Stimulated activated CD8-positive, alpha-beta memory T cell treated with anti-CD3 and anti-CD28 coated beads, Interleukin-12 subunit alpha, Interleukin-12 subunit beta, amount 100 ng/mL, for 24 hours (primary cell): Measurements from ENCODE around the gene CFAP161.

Experiments
- DNase-seq: peaks from one replicate; pipeline ENCODE4 v3.0.0-alpha.2; 2020; ENCODE audit errors: extremely low read depth

CFAP161 gene

GRCh38 chr15:81183439-81183775, 49.3 kb downstream of the CFAP161 start:
- no peak for DNase-seq

DNA sequence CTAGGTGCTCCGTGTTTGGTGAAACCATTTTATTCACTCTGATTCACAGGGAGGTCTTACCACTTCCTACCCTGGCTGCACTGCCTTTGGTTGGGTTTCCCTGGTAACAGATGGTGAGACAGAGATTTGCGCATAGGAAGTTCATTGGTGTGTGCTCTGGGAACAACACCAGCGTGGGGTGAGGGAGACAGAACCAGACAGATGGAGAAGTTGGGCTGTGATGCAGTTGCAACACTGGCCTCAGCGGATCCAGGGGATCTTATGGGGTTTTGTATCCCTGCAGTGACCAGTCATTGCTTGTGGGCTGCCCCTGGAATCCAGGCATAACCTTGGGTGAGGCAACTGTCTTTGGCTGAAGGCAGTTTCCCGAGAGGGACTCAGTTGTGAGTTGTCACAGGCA, 50.1 kb downstream of the CFAP161 start:
- DNase-seq = no peak

DNA sequence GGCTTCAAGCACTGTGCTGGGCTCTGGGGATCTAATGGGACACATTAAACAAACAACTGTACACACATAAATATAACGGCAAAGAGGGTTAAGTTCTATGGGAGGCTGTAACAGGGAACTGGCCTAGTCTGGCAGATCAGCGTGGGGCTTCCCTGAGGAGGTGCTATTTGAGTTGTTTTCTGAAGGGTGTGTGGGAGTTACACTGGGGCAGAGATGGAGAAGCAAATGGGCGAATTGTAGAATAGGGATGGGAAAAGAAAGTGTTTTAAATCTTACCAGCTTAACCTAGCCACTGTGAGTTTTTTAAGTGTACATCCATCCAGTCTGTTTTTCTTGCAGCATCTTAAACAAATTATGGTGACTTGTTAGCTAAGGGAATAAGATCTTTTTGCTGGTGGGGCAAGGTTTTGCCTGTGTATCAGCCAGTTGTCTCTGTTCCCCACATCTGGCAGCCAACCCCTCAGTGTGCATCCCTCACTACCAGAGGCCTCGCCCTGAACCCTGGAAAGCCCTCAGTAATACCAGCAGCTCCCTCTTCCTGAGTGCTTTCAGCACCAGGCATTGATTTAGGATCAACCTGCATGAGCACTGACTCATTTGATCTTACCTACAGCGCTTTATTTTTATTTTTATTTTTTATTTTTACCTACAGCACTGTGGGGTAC, 51.7 kb downstream of the CFAP161 start:
- DNase-seq = no peak

GRCh38 chr15:81188354-81188753, 54.3 kb downstream of the CFAP161 start:
- DNase-seq = no peak

DNA sequence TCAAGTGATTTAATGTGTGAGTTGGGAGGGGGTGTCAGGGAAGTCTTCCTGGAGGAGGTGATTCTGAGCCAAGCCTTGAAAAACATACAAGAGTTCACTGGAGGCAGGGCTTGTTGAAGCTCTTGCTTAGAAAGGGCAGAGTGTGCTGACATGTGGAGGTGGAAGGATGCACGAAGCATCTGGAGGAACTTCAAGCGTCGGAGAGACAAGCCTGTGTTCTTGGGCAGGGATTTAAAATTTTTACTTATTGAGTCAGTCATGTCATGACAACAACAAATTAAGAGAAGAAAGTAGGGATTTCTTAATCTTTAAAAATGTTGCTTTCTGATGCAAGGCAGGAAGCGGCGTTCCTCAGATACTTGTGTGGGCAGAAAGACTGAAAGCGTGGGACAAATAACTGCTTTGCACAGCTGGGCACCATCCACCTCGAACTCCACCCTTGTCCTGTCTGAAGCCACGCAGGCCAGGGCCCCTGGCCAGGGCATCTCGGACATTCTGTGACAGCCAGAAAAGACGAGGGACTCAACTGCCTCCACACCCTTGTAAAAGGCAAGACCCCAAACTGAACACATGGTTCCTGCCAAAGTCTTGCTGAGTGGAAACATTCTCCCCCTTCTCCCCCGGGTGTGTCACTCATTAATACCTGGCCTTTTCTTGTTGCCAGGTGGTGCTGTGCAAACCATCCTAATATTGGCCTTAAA, 55.7 kb downstream of the CFAP161 start:
- no peak for DNase-seq

DNA sequence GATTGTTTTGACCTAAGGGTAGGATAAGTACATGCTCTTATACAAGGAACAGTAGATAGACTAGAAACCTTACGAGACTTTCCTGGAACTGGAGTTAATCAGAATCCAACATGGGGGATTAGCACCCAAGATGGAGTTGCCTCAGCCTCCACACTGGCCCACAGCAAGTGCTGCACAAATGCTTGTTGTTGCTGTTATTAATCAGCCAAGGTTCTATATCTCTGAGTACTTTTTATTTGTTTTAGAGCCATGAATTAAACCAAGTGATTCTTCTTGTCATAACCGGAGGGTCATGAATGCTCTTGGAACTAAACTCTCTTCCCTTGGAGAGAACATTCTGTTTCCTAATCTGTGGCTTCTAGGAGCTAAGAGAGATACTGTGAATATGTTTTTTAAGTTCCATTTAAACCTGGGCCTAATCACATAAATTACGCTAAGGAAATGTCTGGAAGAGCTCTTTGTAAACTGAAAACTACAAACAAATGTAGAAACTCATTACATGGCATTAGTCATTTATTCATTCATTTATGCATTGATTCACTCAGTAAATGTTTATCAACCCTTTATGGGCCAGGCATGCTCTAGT, 56.9 kb downstream of the CFAP161 start:
- DNase-seq = no peak

GRCh38 chr15:81191701-81192100, 57.6 kb downstream of the CFAP161 start:
- no peak for DNase-seq

DNA sequence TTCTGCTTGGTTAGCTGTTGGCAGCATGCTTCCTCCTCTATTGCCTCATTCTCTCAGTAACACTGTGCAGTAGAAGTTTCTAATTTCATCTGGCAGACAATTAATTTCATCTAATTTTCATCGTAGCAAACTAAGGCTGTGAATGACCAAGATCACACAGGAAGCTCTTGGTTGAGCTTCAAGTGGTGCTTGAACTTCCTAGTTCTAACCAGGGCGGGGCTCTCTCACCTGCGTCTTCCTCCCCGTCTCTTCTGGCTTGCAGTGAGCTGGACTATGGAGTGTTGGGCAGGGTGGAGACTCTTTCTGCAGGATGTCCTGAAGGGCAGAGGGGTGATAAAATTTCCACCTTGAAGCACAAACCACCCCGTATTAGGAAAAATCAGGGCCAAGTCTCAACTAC, 60.7 kb downstream of the CFAP161 start:
- no peak for DNase-seq

DNA sequence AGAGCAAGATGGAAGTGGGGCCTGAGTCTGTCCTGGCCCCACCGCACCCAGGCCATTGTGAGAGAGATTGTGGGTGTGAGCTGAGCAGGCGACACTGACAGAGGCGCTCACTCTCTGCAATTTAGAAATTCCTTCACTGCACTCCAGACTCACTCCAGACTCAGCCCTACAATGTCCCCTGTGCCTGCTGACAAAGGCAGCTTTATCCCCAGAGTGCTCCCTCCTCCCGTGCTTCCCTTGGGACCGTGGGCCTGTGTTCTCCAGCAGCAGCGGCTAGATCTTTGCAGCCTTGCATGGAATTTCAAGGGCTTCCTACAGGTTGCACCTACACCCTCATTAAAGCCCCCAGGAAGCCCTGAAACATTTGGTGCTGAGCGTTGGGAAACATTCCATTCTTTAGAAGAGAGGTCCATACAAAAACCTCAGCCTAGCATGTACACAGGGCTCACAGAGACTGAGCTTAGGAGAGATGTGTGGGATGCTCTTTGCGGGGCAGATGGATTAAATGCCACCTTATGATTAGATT, 61.3 kb downstream of the CFAP161 start:
- no peak for DNase-seq

DNA sequence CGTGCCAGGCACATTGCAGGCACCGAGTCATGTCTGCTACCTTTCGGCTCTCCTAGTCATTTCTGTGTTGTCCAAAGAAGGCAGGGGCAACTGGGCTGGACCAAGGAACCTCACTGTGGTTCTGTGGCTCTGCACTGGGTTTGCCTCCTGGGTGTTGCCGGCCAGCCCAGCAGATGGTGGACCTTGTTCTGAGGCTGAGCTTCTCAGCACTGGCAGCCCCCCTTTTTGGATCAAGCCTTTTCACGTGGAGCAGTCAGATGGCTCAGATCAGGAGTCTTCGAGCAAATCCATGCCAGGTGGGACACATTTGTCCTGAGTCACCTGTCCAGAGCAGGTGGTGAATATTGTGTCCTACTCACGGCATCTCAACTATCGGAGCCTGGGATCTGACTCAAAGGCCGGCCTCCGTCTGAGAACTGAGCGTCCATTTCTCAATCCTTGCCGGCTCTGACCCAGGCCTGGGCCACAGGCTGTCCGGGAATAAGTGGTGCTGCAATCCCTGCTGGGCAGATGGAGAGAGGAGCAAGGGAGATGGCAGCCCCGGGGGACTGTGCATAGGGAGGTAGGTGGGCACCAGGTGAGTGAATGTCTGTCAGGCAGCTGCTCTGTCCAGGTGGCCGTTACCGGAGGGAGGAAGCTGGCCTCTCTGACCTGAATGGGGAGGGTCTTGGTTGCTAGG, 62.6 kb downstream of the CFAP161 start, which contains the start of gene IL16:
IL16 (plus strand) TSS at position 304 of the 679 bp plus-strand sequence. CDS start 28,521 bp downstream, outside the sequence.
- no peak for DNase-seq

DNA sequence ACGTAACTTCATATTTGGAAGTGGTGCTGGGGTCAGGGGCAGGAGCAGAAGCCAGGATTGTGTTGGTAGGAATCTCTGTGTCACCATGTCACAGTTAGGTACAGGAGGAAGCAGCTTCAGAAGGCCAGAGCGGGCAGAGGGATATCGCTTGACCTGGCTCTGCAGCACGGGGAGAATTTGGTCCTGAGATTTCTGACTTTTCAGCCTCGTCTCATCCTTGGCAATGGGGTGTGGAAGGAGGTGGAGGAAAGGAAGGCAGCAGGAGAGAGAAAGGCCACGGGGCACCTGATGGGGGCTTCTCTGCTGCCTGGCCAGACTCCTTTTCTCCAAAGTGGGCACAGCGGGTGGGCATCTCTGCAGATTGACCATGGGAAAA, 63.2 kb downstream of the CFAP161 start:
- no peak for DNase-seq

- no peak for DNase-seq
These were observed 63.7 kb downstream of the CFAP161 start for GRCh38 chr15:81197688-81198281.
